HCT116 (cell line): ENCODE results near the gene ZNF625.

Experiments used
- CTCF ChIP-seq, 3 experiments: fragments of 200-600 bp in 1 of 3; sonication (generic) in 1 of 3; IDR thresholded peaks in 2 of 3; conservative IDR thresholded peaks in 1 of 3; 2 replicates each; pipeline ENCODE4 v1.5.1; 2012 to 2017; ENCODE audit warnings: low read depth in 2 of 3, low read length in 2 of 3, antibody characterized with exemption in 1 of 3, borderline replicate concordance in 1 of 3, control low read depth in 1 of 3, mild to moderate bottlenecking in 1 of 3, mixed read lengths in 1 of 3, mixed run types in 1 of 3, moderate library complexity in 1 of 3; ENCODE audit not compliant: insufficient read depth in 1 of 3
- EZH2 ChIP-seq: fragments of 200-600 bp; sonication (generic); IDR thresholded peaks from 2 replicates; pipeline ENCODE4 v1.6.1; 2017; ENCODE audit warnings: antibody characterized with exemption, mixed run types
- EZH2phosphoT487 ChIP-seq: fragments of 200-600 bp; IDR thresholded peaks from 2 replicates; pipeline ENCODE4 v1.6.1; 2018; ENCODE audit warnings: antibody characterized with exemption, borderline replicate concordance
- POLR2A ChIP-seq: IDR thresholded peaks from 2 replicates; pipeline ENCODE4 v1.7.0; 2011; ENCODE audit warnings: borderline replicate concordance; ENCODE audit not compliant: insufficient read depth, insufficient read length; ENCODE audit errors: extremely low read depth
- POLR2AphosphoS5 ChIP-seq: IDR thresholded peaks from 2 replicates; pipeline ENCODE4 v1.6.1; 2011; ENCODE audit warnings: mild to moderate bottlenecking, low read depth, low read length, moderate library complexity
- SRF ChIP-seq: IDR thresholded peaks from 2 replicates; pipeline ENCODE4 v1.6.1; 2012; ENCODE audit warnings: low read depth
- YY1 ChIP-seq: IDR thresholded peaks from 2 replicates; pipeline ENCODE4 v1.6.1; 2011; ENCODE audit warnings: low read length, low read depth, moderate library complexity, mild to moderate bottlenecking; ENCODE audit not compliant: insufficient replicate concordance; ENCODE audit errors: extremely low read depth
- ZBTB33 ChIP-seq: IDR thresholded peaks from 2 replicates; pipeline ENCODE4 v1.6.1; 2011; ENCODE audit warnings: mild to moderate bottlenecking, low read length, moderate library complexity; ENCODE audit not compliant: insufficient replicate concordance; ENCODE audit errors: extremely low read depth
- ZNF274 ChIP-seq: fragments of 200-500 bp; sonication (Bioruptor generic); IDR thresholded peaks from 2 replicates; pipeline ENCODE4 v1.6.1; 2014; ENCODE audit warnings: mild to moderate bottlenecking, low read depth, low read length, inconsistent platforms
- TF ChIP-seq, protein P1 (sequence below): IDR thresholded peaks from 2 replicates; pipeline ENCODE4 v1.6.1; 2012

- no peak for TF ChIP-seq CTCF (IDR thresholded peaks at IDR 0.05 in 2 of 3, conservative IDR thresholded peaks at IDR 0.05 in 1 of 3; ENCODE audit: borderline replicate concordance in 1 of 3, insufficient read depth in 1 of 3, low read depth in 2 of 3, low read length in 2 of 3)
- TF ChIP-seq ZNF274 = no peak
- TF ChIP-seq EZH2 = no peak
- TF ChIP-seq, protein P1, sequence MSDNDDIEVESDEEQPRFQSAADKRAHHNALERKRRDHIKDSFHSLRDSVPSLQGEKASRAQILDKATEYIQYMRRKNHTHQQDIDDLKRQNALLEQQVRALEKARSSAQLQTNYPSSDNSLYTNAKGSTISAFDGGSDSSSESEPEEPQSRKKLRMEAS = no peak
- TF ChIP-seq POLR2AphosphoS5 = no peak
- no peak for TF ChIP-seq YY1
- no peak for TF ChIP-seq POLR2A
- no peak for TF ChIP-seq ZBTB33
- no peak for TF ChIP-seq EZH2phosphoT487
- no peak for TF ChIP-seq SRF
Observed at GRCh38 chr19:12156223-12157058, at the start of gene ZNF625.
